H9 (cell line): ENCODE measurements around the gene MRM3. TPM values are rescaled to one million over a fixed set of nuclear protein-coding genes. Genes with fewer than 3 reads are reported as not detected.

Experiments used
- DNase-seq: peaks from one replicate; pipeline ENCODE4 v3.0.0-alpha.2; 2017
- H2AFZ ChIP-seq: one replicate; pipeline ENCODE4 v1.6.1; 2013; ENCODE audit warnings: mild to moderate bottlenecking, low read length, control low read depth, moderate library complexity
- H2AK5ac ChIP-seq: 2 replicates; pipeline ENCODE4 v1.6.1; 2013; ENCODE audit warnings: low read length, control low read depth, mixed read lengths; ENCODE audit not compliant: insufficient read length
- H2BK120ac ChIP-seq: one replicate; pipeline ENCODE4 v1.6.1; 2013; ENCODE audit warnings: low read depth, mild to moderate bottlenecking, low read length, control low read depth, inconsistent platforms; ENCODE audit not compliant: poor library complexity, severe bottlenecking
- H2BK12ac ChIP-seq: 2 replicates; pipeline ENCODE4 v1.6.1; 2013; ENCODE audit warnings: low read length, control low read depth, mixed read lengths, low read depth; ENCODE audit not compliant: insufficient read length
- H2BK15ac ChIP-seq: 2 replicates; pipeline ENCODE4 v1.6.1; 2013; ENCODE audit warnings: low read depth, low read length, control low read depth
- H2BK20ac ChIP-seq: one replicate; pipeline ENCODE4 v1.6.1; 2013; ENCODE audit warnings: low read depth, mild to moderate bottlenecking, low read length, control low read depth, inconsistent platforms; ENCODE audit not compliant: poor library complexity, severe bottlenecking
- H2BK5ac ChIP-seq: 2 replicates; pipeline ENCODE4 v1.6.1; 2013; ENCODE audit warnings: low read length, control low read depth, mixed read lengths; ENCODE audit not compliant: insufficient read length
- H3K14ac ChIP-seq: 2 replicates; pipeline ENCODE4 v1.6.1; 2013; ENCODE audit warnings: low read length, control low read depth; ENCODE audit not compliant: insufficient read depth
- H3K18ac ChIP-seq: 2 replicates; pipeline ENCODE4 v1.6.1; 2013; ENCODE audit warnings: low read depth, mild to moderate bottlenecking, mixed read lengths, low read length, control low read depth; ENCODE audit not compliant: insufficient read length
- H3K23ac ChIP-seq: 2 replicates; pipeline ENCODE4 v1.6.1; 2013; ENCODE audit warnings: low read length, control low read depth, mixed read lengths, low read depth; ENCODE audit not compliant: insufficient read length
- H3K23me2 ChIP-seq: 2 replicates; pipeline ENCODE4 v1.6.1; 2013; ENCODE audit warnings: low read depth, mild to moderate bottlenecking, mixed read lengths, low read length, control low read depth; ENCODE audit not compliant: insufficient read length, poor library complexity, severe bottlenecking
- H3K27ac ChIP-seq: 2 replicates; pipeline ENCODE4 v1.5.1; 2013; ENCODE audit warnings: low read length, control low read depth, mixed read lengths, low read depth; ENCODE audit not compliant: insufficient read length
- H3K27me3 ChIP-seq: 2 replicates; pipeline ENCODE4 v1.6.1; 2013; ENCODE audit warnings: low read length, control low read depth, inconsistent platforms; ENCODE audit not compliant: insufficient read depth
- H3K4ac ChIP-seq: 2 replicates; pipeline ENCODE4 v1.6.1; 2013; ENCODE audit warnings: low read depth, mild to moderate bottlenecking, control low read depth, inconsistent platforms, low read length, moderate library complexity
- H3K4me1 ChIP-seq: 2 replicates; pipeline ENCODE4 v1.6.1; 2013; ENCODE audit warnings: low read length, control low read depth, inconsistent platforms; ENCODE audit not compliant: insufficient read depth
- H3K4me2 ChIP-seq: 2 replicates; pipeline ENCODE4 v1.6.1; 2013; ENCODE audit warnings: low read length, control low read depth, mixed read lengths; ENCODE audit not compliant: insufficient read length, insufficient read depth
- H3K56ac ChIP-seq: 2 replicates; pipeline ENCODE4 v1.6.1; 2013; ENCODE audit warnings: low read depth, mild to moderate bottlenecking, mixed read lengths, low read length, control low read depth; ENCODE audit not compliant: insufficient read length
- H3K79me1 ChIP-seq: 2 replicates; pipeline ENCODE4 v1.6.1; 2013; ENCODE audit warnings: low read depth, mild to moderate bottlenecking, moderate library complexity, low read length, control low read depth, inconsistent platforms; ENCODE audit not compliant: insufficient read depth, poor library complexity, severe bottlenecking
- H3K79me2 ChIP-seq: 2 replicates; pipeline ENCODE4 v1.6.1; 2013; ENCODE audit warnings: low read length, control low read depth, inconsistent platforms; ENCODE audit not compliant: insufficient read depth
- H3K9ac ChIP-seq: 2 replicates; pipeline ENCODE4 v1.6.1; 2013; ENCODE audit warnings: low read length, control low read depth, mixed read lengths; ENCODE audit not compliant: insufficient read length; ENCODE audit errors: extremely low read depth
- H3K9me3 ChIP-seq: one replicate; pipeline ENCODE4 v1.6.1; 2013; ENCODE audit warnings: low read depth, low read length, inconsistent platforms; ENCODE audit not compliant: control insufficient read depth
- H3T11ph ChIP-seq: one replicate; pipeline ENCODE4 v1.6.1; 2013; ENCODE audit warnings: mild to moderate bottlenecking, low read length, control low read depth, inconsistent platforms
- H4K20me1 ChIP-seq: one replicate; pipeline ENCODE4 v1.6.1; 2013; ENCODE audit not compliant: control insufficient read depth, insufficient read length, insufficient read depth
- H4K5ac ChIP-seq: 2 replicates; pipeline ENCODE4 v1.6.1; 2013; ENCODE audit warnings: low read depth, mild to moderate bottlenecking, mixed read lengths, low read length, control low read depth; ENCODE audit not compliant: insufficient read length
- H4K8ac ChIP-seq: replicated peaks from 2 replicates; pipeline ENCODE4 v1.6.1; 2013; ENCODE audit warnings: low read length, control low read depth, mixed read lengths, low read depth; ENCODE audit not compliant: insufficient read length
- H4K91ac ChIP-seq: 2 replicates; pipeline ENCODE4 v1.6.1; 2013; ENCODE audit warnings: low read depth, mild to moderate bottlenecking, moderate library complexity, mixed read lengths, low read length, control low read depth; ENCODE audit not compliant: insufficient read length
- H3K27ac Mint-ChIP-seq, 3 experiments: 2 replicates in 2 of 3; 3 replicates in 1 of 3; pipeline ENCODE4 v1.8.0; 2020 to 2021; ENCODE audit warnings: mixed read lengths in 3 of 3, mild to moderate bottlenecking in 1 of 3, moderate library complexity in 1 of 3
- H3K27me3 Mint-ChIP-seq: 2 replicates; pipeline ENCODE4 v1.8.0; 2021; ENCODE audit warnings: low read depth, mild to moderate bottlenecking, moderate library complexity, mixed read lengths
- H3K36me3 Mint-ChIP-seq, 3 experiments: 2 replicates in 2 of 3; 3 replicates in 1 of 3; pipeline ENCODE4 v1.8.0; 2020 to 2021; ENCODE audit warnings: low read depth in 3 of 3, mixed read lengths in 3 of 3; ENCODE audit not compliant: insufficient read depth in 1 of 3
- H3K4me1 Mint-ChIP-seq, 2 experiments: 2 replicates each; pipeline ENCODE4 v1.8.0; 2020; ENCODE audit warnings: mixed read lengths in 2 of 2
- H3K4me3 Mint-ChIP-seq, 2 experiments: 2 replicates in 1 of 2; 3 replicates in 1 of 2; pipeline ENCODE4 v1.8.0; 2020 to 2021; ENCODE audit warnings: mild to moderate bottlenecking in 2 of 2, mixed read lengths in 2 of 2, moderate library complexity in 1 of 2
- H3K9me3 Mint-ChIP-seq, 2 experiments: 2 replicates in 1 of 2; 3 replicates in 1 of 2; pipeline ENCODE4 v1.8.0; 2020; ENCODE audit warnings: mild to moderate bottlenecking in 2 of 2, mixed read lengths in 2 of 2, moderate library complexity in 1 of 2
- WGBS: extraction: QIAGEN DNeasy Blood & Tissue Kit; methylation state at CpG from one replicate; pipeline ENCODE4 v1.1.7; 2013; ENCODE audit warnings: missing lambda C conversion rate, low lambda C conversion rate, mixed read lengths; ENCODE audit not compliant: insufficient read length; ENCODE audit errors: extremely low coverage; 5-methylcytosine and 5-hydroxymethylcytosine counted together
- total RNA-seq: library from RNA; stranded (reverse); gene quantifications from 2 replicates; pipeline ENCODE4 v1.2.1, GENCODE V29; 2021
- TF ChIP-seq, protein P1 (sequence below): fragments of 200-600 bp; sonication (generic); conservative IDR thresholded peaks from 3 replicates; pipeline ENCODE4 v1.8.0; 2021; ENCODE audit warnings: antibody characterized with exemption, mild to moderate bottlenecking

The MRM3 gene
- total RNA-seq, 1 experiment from 2014 or later = 25.3 TPM

DNA sequence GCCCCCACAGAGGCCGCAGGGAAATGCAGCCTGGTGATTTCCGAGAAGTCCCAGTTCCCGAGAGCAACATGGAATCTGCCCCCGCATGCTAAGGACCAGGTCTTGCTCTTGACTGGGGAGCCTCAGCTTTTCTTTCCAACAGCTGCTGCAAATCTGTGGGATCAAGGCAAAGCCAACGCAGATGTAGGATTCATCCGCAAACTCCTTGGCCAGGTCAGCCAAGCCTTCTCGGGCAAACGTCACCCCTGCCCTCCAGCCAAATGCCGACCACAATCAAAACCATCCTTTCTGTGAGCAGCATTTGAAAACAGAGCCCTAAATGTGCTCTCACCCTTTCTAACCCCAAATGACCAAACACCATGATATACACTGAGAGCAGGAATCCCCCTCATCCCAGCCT is 54.0 kb downstream of the MRM3 start:
- TF ChIP-seq, protein P1, sequence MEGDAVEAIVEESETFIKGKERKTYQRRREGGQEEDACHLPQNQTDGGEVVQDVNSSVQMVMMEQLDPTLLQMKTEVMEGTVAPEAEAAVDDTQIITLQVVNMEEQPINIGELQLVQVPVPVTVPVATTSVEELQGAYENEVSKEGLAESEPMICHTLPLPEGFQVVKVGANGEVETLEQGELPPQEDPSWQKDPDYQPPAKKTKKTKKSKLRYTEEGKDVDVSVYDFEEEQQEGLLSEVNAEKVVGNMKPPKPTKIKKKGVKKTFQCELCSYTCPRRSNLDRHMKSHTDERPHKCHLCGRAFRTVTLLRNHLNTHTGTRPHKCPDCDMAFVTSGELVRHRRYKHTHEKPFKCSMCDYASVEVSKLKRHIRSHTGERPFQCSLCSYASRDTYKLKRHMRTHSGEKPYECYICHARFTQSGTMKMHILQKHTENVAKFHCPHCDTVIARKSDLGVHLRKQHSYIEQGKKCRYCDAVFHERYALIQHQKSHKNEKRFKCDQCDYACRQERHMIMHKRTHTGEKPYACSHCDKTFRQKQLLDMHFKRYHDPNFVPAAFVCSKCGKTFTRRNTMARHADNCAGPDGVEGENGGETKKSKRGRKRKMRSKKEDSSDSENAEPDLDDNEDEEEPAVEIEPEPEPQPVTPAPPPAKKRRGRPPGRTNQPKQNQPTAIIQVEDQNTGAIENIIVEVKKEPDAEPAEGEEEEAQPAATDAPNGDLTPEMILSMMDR = no peak
- DNase-seq = no peak

More for the DNA sequence above, 54.0 kb downstream of the MRM3 start:
- Histone ChIP-seq H4K91ac (no peak overlapping the region), H3K56ac (no peak overlapping the region), H4K20me1 (no peaks in the 10 kb centered on the region), H3K79me1 (peaks cover under 1% of the 10 kb centered on the region), H3K9me3 (no peaks in the 10 kb centered on the region), H3K18ac (no peak overlapping the region), H2AK5ac (no peak overlapping the region), H3K23ac (no peak overlapping the region), H3K9ac (no peak overlapping the region), H3K4me1 (peaks cover 2% of the 10 kb centered on the region; the same call in 1 of the 2 replicates), H3K14ac (no peak overlapping the region), H2BK20ac (no peak overlapping the region), H2AFZ (no peak overlapping the region), H3T11ph (no peak overlapping the region), H3K4me2 (no peak overlapping the region), H3K27me3 (no peaks in the 10 kb centered on the region), H3K23me2 (no peaks in the 10 kb centered on the region), H3K27ac (no peak overlapping the region), H2BK120ac (no peak overlapping the region), H2BK5ac (no peak overlapping the region), H4K5ac (no peak overlapping the region), H3K79me2 (peaks cover 3% of the 10 kb centered on the region; the same call in 1 of the 2 replicates), H2BK12ac (no peak overlapping the region), H4K8ac (no peak overlapping the region), H2BK15ac (no peak overlapping the region), H3K4ac (no peak overlapping the region)
- Mint-ChIP-seq H3K27ac (peak overlapping the region in 2 of 3 experiments; percentile 12 to 75; a peak in 4 of 7 replicates), H3K4me1 (peaks cover 11% of the 10 kb centered on the region in 2 experiments), H3K27me3 (no peaks in the 10 kb centered on the region), H3K36me3 (peaks cover 9 to 10% (median 9%) of the 10 kb centered on the region in 3 experiments; a peak in 6 of 7 replicates), H3K9me3 (peaks cover under 1 to 3% of the 10 kb centered on the region in 2 experiments; a peak in 3 of 5 replicates), H3K4me3 (no peak overlapping the region)
- no CpG with 5 or more reads among the region's 9 CpGs for WGBS
